H9 (cell line): ENCODE measurements around the gene SEC61A1. TPM values are rescaled to one million over a fixed set of nuclear protein-coding genes. Genes with fewer than 3 reads are reported as not detected.

Experiments
- DNase-seq: peaks from one replicate; pipeline ENCODE4 v3.0.0-alpha.2; 2017
- H2AFZ ChIP-seq: one replicate; pipeline ENCODE4 v1.6.1; 2013; ENCODE audit warnings: mild to moderate bottlenecking, low read length, control low read depth, moderate library complexity
- H2AK5ac ChIP-seq: 2 replicates; pipeline ENCODE4 v1.6.1; 2013; ENCODE audit warnings: low read length, control low read depth, mixed read lengths; ENCODE audit not compliant: insufficient read length
- H2BK120ac ChIP-seq: one replicate; pipeline ENCODE4 v1.6.1; 2013; ENCODE audit warnings: low read depth, mild to moderate bottlenecking, low read length, control low read depth, inconsistent platforms; ENCODE audit not compliant: poor library complexity, severe bottlenecking
- H2BK12ac ChIP-seq: 2 replicates; pipeline ENCODE4 v1.6.1; 2013; ENCODE audit warnings: low read length, control low read depth, mixed read lengths, low read depth; ENCODE audit not compliant: insufficient read length
- H2BK15ac ChIP-seq: 2 replicates; pipeline ENCODE4 v1.6.1; 2013; ENCODE audit warnings: low read depth, low read length, control low read depth
- H2BK20ac ChIP-seq: one replicate; pipeline ENCODE4 v1.6.1; 2013; ENCODE audit warnings: low read depth, mild to moderate bottlenecking, low read length, control low read depth, inconsistent platforms; ENCODE audit not compliant: poor library complexity, severe bottlenecking
- H2BK5ac ChIP-seq: 2 replicates; pipeline ENCODE4 v1.6.1; 2013; ENCODE audit warnings: low read length, control low read depth, mixed read lengths; ENCODE audit not compliant: insufficient read length
- H3K14ac ChIP-seq: 2 replicates; pipeline ENCODE4 v1.6.1; 2013; ENCODE audit warnings: low read length, control low read depth; ENCODE audit not compliant: insufficient read depth
- H3K18ac ChIP-seq: 2 replicates; pipeline ENCODE4 v1.6.1; 2013; ENCODE audit warnings: low read depth, mild to moderate bottlenecking, mixed read lengths, low read length, control low read depth; ENCODE audit not compliant: insufficient read length
- H3K23ac ChIP-seq: 2 replicates; pipeline ENCODE4 v1.6.1; 2013; ENCODE audit warnings: low read length, control low read depth, mixed read lengths, low read depth; ENCODE audit not compliant: insufficient read length
- H3K23me2 ChIP-seq: 2 replicates; pipeline ENCODE4 v1.6.1; 2013; ENCODE audit warnings: low read depth, mild to moderate bottlenecking, mixed read lengths, low read length, control low read depth; ENCODE audit not compliant: insufficient read length, poor library complexity, severe bottlenecking
- H3K27ac ChIP-seq: 2 replicates; pipeline ENCODE4 v1.5.1; 2013; ENCODE audit warnings: low read length, control low read depth, mixed read lengths, low read depth; ENCODE audit not compliant: insufficient read length
- H3K27me3 ChIP-seq: 2 replicates; pipeline ENCODE4 v1.6.1; 2013; ENCODE audit warnings: low read length, control low read depth, inconsistent platforms; ENCODE audit not compliant: insufficient read depth
- H3K4ac ChIP-seq: 2 replicates; pipeline ENCODE4 v1.6.1; 2013; ENCODE audit warnings: low read depth, mild to moderate bottlenecking, control low read depth, inconsistent platforms, low read length, moderate library complexity
- H3K4me1 ChIP-seq: 2 replicates; pipeline ENCODE4 v1.6.1; 2013; ENCODE audit warnings: low read length, control low read depth, inconsistent platforms; ENCODE audit not compliant: insufficient read depth
- H3K4me2 ChIP-seq: 2 replicates; pipeline ENCODE4 v1.6.1; 2013; ENCODE audit warnings: low read length, control low read depth, mixed read lengths; ENCODE audit not compliant: insufficient read length, insufficient read depth
- H3K56ac ChIP-seq: 2 replicates; pipeline ENCODE4 v1.6.1; 2013; ENCODE audit warnings: low read depth, mild to moderate bottlenecking, mixed read lengths, low read length, control low read depth; ENCODE audit not compliant: insufficient read length
- H3K79me1 ChIP-seq: 2 replicates; pipeline ENCODE4 v1.6.1; 2013; ENCODE audit warnings: low read depth, mild to moderate bottlenecking, moderate library complexity, low read length, control low read depth, inconsistent platforms; ENCODE audit not compliant: insufficient read depth, poor library complexity, severe bottlenecking
- H3K79me2 ChIP-seq: 2 replicates; pipeline ENCODE4 v1.6.1; 2013; ENCODE audit warnings: low read length, control low read depth, inconsistent platforms; ENCODE audit not compliant: insufficient read depth
- H3K9ac ChIP-seq: 2 replicates; pipeline ENCODE4 v1.6.1; 2013; ENCODE audit warnings: low read length, control low read depth, mixed read lengths; ENCODE audit not compliant: insufficient read length; ENCODE audit errors: extremely low read depth
- H3K9me3 ChIP-seq: one replicate; pipeline ENCODE4 v1.6.1; 2013; ENCODE audit warnings: low read depth, low read length, inconsistent platforms; ENCODE audit not compliant: control insufficient read depth
- H3T11ph ChIP-seq: one replicate; pipeline ENCODE4 v1.6.1; 2013; ENCODE audit warnings: mild to moderate bottlenecking, low read length, control low read depth, inconsistent platforms
- H4K20me1 ChIP-seq: one replicate; pipeline ENCODE4 v1.6.1; 2013; ENCODE audit not compliant: control insufficient read depth, insufficient read length, insufficient read depth
- H4K5ac ChIP-seq: 2 replicates; pipeline ENCODE4 v1.6.1; 2013; ENCODE audit warnings: low read depth, mild to moderate bottlenecking, mixed read lengths, low read length, control low read depth; ENCODE audit not compliant: insufficient read length
- H4K8ac ChIP-seq: replicated peaks from 2 replicates; pipeline ENCODE4 v1.6.1; 2013; ENCODE audit warnings: low read length, control low read depth, mixed read lengths, low read depth; ENCODE audit not compliant: insufficient read length
- H4K91ac ChIP-seq: 2 replicates; pipeline ENCODE4 v1.6.1; 2013; ENCODE audit warnings: low read depth, mild to moderate bottlenecking, moderate library complexity, mixed read lengths, low read length, control low read depth; ENCODE audit not compliant: insufficient read length
- H3K27ac Mint-ChIP-seq, 3 experiments: 2 replicates in 2 of 3; 3 replicates in 1 of 3; pipeline ENCODE4 v1.8.0; 2020 to 2021; ENCODE audit warnings: mixed read lengths in 3 of 3, mild to moderate bottlenecking in 1 of 3, moderate library complexity in 1 of 3
- H3K27me3 Mint-ChIP-seq: 2 replicates; pipeline ENCODE4 v1.8.0; 2021; ENCODE audit warnings: low read depth, mild to moderate bottlenecking, moderate library complexity, mixed read lengths
- H3K36me3 Mint-ChIP-seq, 3 experiments: 2 replicates in 2 of 3; 3 replicates in 1 of 3; pipeline ENCODE4 v1.8.0; 2020 to 2021; ENCODE audit warnings: low read depth in 3 of 3, mixed read lengths in 3 of 3; ENCODE audit not compliant: insufficient read depth in 1 of 3
- H3K4me1 Mint-ChIP-seq, 2 experiments: 2 replicates each; pipeline ENCODE4 v1.8.0; 2020; ENCODE audit warnings: mixed read lengths in 2 of 2
- H3K4me3 Mint-ChIP-seq, 2 experiments: 2 replicates in 1 of 2; 3 replicates in 1 of 2; pipeline ENCODE4 v1.8.0; 2020 to 2021; ENCODE audit warnings: mild to moderate bottlenecking in 2 of 2, mixed read lengths in 2 of 2, moderate library complexity in 1 of 2
- H3K9me3 Mint-ChIP-seq, 2 experiments: 2 replicates in 1 of 2; 3 replicates in 1 of 2; pipeline ENCODE4 v1.8.0; 2020; ENCODE audit warnings: mild to moderate bottlenecking in 2 of 2, mixed read lengths in 2 of 2, moderate library complexity in 1 of 2
- WGBS: extraction: QIAGEN DNeasy Blood & Tissue Kit; methylation state at CpG from one replicate; pipeline ENCODE4 v1.1.7; 2013; ENCODE audit warnings: missing lambda C conversion rate, low lambda C conversion rate, mixed read lengths; ENCODE audit not compliant: insufficient read length; ENCODE audit errors: extremely low coverage; 5-methylcytosine and 5-hydroxymethylcytosine counted together
- total RNA-seq: library from RNA; stranded (reverse); gene quantifications from 2 replicates; pipeline ENCODE4 v1.2.1, GENCODE V29; 2021
- TF ChIP-seq, protein P1 (sequence below): fragments of 200-600 bp; sonication (generic); conservative IDR thresholded peaks from 3 replicates; pipeline ENCODE4 v1.8.0; 2021; ENCODE audit warnings: antibody characterized with exemption, mild to moderate bottlenecking

The SEC61A1 gene
- total RNA-seq, 1 experiment from 2014 or later = 146 TPM

DNA sequence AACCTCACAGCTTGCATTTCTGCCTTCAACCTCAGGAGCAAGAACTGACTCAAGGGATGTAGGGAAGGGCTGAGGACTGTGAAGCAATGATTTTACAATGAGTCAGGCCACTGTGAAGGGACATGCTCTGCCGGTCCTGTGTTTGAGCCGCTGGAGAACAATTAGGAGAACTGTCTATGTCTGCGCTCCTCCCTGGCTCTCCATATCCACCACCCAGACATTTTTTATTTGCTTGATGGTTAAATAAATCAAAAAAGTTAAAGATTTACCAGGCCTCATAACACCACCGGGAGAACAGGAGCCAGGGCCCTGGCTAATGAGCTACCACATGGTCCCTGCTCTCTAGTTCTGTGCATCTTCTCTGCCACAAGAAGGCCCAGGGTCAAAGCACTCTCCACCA lies 29.6 kb downstream of the SEC61A1 start:
- Histone ChIP-seq H4K5ac (no peak overlapping the region), H4K20me1 (no peaks in the 10 kb centered on the region), H3K56ac (no peak overlapping the region), H2BK15ac (no peak overlapping the region), H4K91ac (no peak overlapping the region), H3K9ac (no peak overlapping the region), H3K4me1 (peaks cover 3% of the 10 kb centered on the region; the same call in 1 of the 2 replicates), H2AK5ac (no peak overlapping the region), H3K9me3 (no peaks in the 10 kb centered on the region), H3K27ac (no peak overlapping the region), H3K23me2 (no peaks in the 10 kb centered on the region), H2BK5ac (no peak overlapping the region), H3K14ac (no peak overlapping the region), H4K8ac (no peak overlapping the region), H2BK20ac (no peak overlapping the region), H2BK12ac (no peak overlapping the region), H2AFZ (no peak overlapping the region), H3K4me2 (no peak overlapping the region), H3K79me1 (no peaks in the 10 kb centered on the region), H3K79me2 (no peaks in the 10 kb centered on the region), H3K4ac (no peak overlapping the region), H3K23ac (no peak overlapping the region), H3T11ph (no peak overlapping the region), H3K27me3 (no peaks in the 10 kb centered on the region), H2BK120ac (no peak overlapping the region), H3K18ac (no peak overlapping the region)
- TF ChIP-seq, protein P1, sequence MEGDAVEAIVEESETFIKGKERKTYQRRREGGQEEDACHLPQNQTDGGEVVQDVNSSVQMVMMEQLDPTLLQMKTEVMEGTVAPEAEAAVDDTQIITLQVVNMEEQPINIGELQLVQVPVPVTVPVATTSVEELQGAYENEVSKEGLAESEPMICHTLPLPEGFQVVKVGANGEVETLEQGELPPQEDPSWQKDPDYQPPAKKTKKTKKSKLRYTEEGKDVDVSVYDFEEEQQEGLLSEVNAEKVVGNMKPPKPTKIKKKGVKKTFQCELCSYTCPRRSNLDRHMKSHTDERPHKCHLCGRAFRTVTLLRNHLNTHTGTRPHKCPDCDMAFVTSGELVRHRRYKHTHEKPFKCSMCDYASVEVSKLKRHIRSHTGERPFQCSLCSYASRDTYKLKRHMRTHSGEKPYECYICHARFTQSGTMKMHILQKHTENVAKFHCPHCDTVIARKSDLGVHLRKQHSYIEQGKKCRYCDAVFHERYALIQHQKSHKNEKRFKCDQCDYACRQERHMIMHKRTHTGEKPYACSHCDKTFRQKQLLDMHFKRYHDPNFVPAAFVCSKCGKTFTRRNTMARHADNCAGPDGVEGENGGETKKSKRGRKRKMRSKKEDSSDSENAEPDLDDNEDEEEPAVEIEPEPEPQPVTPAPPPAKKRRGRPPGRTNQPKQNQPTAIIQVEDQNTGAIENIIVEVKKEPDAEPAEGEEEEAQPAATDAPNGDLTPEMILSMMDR = no peak
- Mint-ChIP-seq H3K27me3 (peaks cover 4% of the 10 kb centered on the region), H3K4me1 (peaks cover 6 to 7% of the 10 kb centered on the region in 2 experiments; a peak in 2 of 4 replicates), H3K36me3 (peaks cover 31 to 82% (median 80%) of the 10 kb centered on the region in 3 experiments; a peak in 6 of 7 replicates), H3K9me3 (no peaks in the 10 kb centered on the region), H3K4me3 (no peak overlapping the region), H3K27ac (no peak overlapping the region)
- no peak for DNase-seq
- WGBS = no CpG with 5 or more reads among the region's 4 CpGs
